ENCODE measurements around the gene AP1S2. TPM values are rescaled to one million over a fixed set of nuclear protein-coding genes. Genes with fewer than 3 reads are reported as not detected.

Gene AP1S2
- total and polyA plus RNA-seq, 2 of the 8 experiments (the other 6 are each of a cell fraction or from before 2014, with no cell fraction given), result 88.2 to 237 TPM

GRCh38 chrX:15781961-15782699 is 72.5 kb downstream of the AP1S2 start:
- Histone ChIP-seq H3K4me3 (ENCODE audit: extremely low read depth in 1 of 4, insufficient read depth in 2 of 4, low read depth in 3 of 4, low read length in 4 of 4) (no peak overlapping the region), H3K14ac (ENCODE audit: insufficient read length) (no peak overlapping the region), H3K4me2 (ENCODE audit: insufficient read depth in 1 of 2, low read depth in 2 of 2, low read length in 2 of 2) (no peak overlapping the region), H4K20me1 (replicated peaks in 1 of 2; ENCODE audit: control insufficient read depth in 1 of 2, insufficient read depth in 2 of 2, low read length in 2 of 2) (no peaks in the 10 kb centered on the region), H2AFZ (ENCODE audit: low read length) (no peak overlapping the region), H3K27me3 (replicated peaks in 1 of 4; ENCODE audit: control insufficient read depth in 3 of 4, extremely low read depth in 1 of 4, insufficient read depth in 3 of 4, low read length in 3 of 4) (no peaks in the 10 kb centered on the region), H3K23me2 (ENCODE audit: low read depth, low read length) (no peaks in the 10 kb centered on the region), H3K9ac (replicated peaks in 1 of 4; ENCODE audit: extremely low read depth in 1 of 4, low read depth in 3 of 4, low read length in 3 of 4) (no peak overlapping the region), H3K27ac (ENCODE audit: low read depth, low read length) (no peak overlapping the region), H3K18ac (ENCODE audit: extremely low read depth, low read length) (no peak overlapping the region), H2BK120ac (replicated peaks; ENCODE audit: low read depth, low read length) (no peak overlapping the region), H2BK12ac (ENCODE audit: low read depth, low read length) (no peak overlapping the region), H4K5ac (ENCODE audit: insufficient read length, low read depth, low read length) (no peak overlapping the region), H2AK5ac (ENCODE audit: low read depth, low read length) (no peak overlapping the region), H3K36me3 (ENCODE audit: control insufficient read depth in 2 of 4, insufficient read depth in 4 of 4, low read length in 3 of 4) (peaks cover 0 to 3% (median 0%) of the 10 kb centered on the region in 4 experiments; a peak in 2 of 8 replicates), H4K8ac (ENCODE audit: extremely low read depth, insufficient read depth, low read length) (no peak overlapping the region), H3K9me3 (ENCODE audit: insufficient read depth in 2 of 2, low read depth in 1 of 2, low read length in 1 of 2) (no peaks in the 10 kb centered on the region), H3K79me1 (ENCODE audit: low read depth, low read length) (no peaks in the 10 kb centered on the region), H2BK5ac (ENCODE audit: low read depth, low read length) (no peak overlapping the region), H2BK15ac (ENCODE audit: low read length) (no peak overlapping the region), H4K91ac (replicated peaks; ENCODE audit: insufficient read length, low read length) (no peak overlapping the region), H3K56ac (replicated peaks; ENCODE audit: insufficient read length, low read depth, low read length) (no peak overlapping the region), H3K79me2 (ENCODE audit: control insufficient read depth in 1 of 2, insufficient read depth in 2 of 2, low read length in 2 of 2) (no peaks in the 10 kb centered on the region), H3K4me1 (replicated peaks in 1 of 4; ENCODE audit: control insufficient read depth in 3 of 4, insufficient read depth in 4 of 4, low read length in 3 of 4) (no peaks in the 10 kb centered on the region), H3K4ac (replicated peaks; ENCODE audit: insufficient read length, low read depth, low read length) (no peak overlapping the region), H2BK20ac (ENCODE audit: low read length) (no peak overlapping the region), H3K23ac (ENCODE audit: insufficient read length) (no peak overlapping the region)
- DNase-seq (ENCODE audit: low read depth in 1 of 2, low spot score in 2 of 2), result no peak
- WGBS, 2 experiments (ENCODE audit: extremely low coverage in 1 of 2, insufficient coverage in 1 of 2, insufficient read length in 1 of 2, insufficient replicate concordance in 2 of 2, low coverage in 1 of 2, low lambda C conversion rate in 2 of 2, missing lambda C conversion rate in 1 of 2), result 77% methylated on average over 13 of the region's 13 CpGs; no CpG with 5 or more reads in 1 of the 2 experiments
- TF ChIP-seq MAX (IDR thresholded peaks at IDR 0.05) (no peak), CTCF (IDR thresholded peaks at IDR 0.05; ENCODE audit: control extremely low read depth in 1 of 3, insufficient read depth in 1 of 3, low read depth in 1 of 3, low read length in 3 of 3) (no peak), POU5F1 (IDR thresholded peaks at IDR 0.05; ENCODE audit: low read depth, low read length) (no peak), RFX5 (IDR thresholded peaks at IDR 0.05; ENCODE audit: borderline replicate concordance, low read depth, low read length) (no peak), EGR1 (IDR thresholded peaks at IDR 0.05; ENCODE audit: borderline replicate concordance, low read depth, low read length) (no peak), GABPA (IDR thresholded peaks at IDR 0.05; ENCODE audit: borderline replicate concordance, insufficient read depth, low read length) (no peak), KDM4A (IDR thresholded peaks at IDR 0.05; ENCODE audit: low read depth, low read length, severe bottlenecking) (no peak)
- ChIA-PET POLR2A (ENCODE audit: partially characterized antibody) (no interaction called here), CTCF (ENCODE audit: partially characterized antibody) (interaction anchor here (0.6 to 0.7 kb wide), 2 partner anchors 91 to 258 kb away, joined by 3 read pairs; no protein-coding TSS in a partner anchor)
- no peak for FAIRE-seq
